Mucosa of rectum (tissue), 2 donors: ENCODE results near the gene PARN.
"Not testable (repeated sequence)": the region's sequence is repeated elsewhere in the genome, so short reads cannot be mapped to it uniquely, and the experiment has no call there.

Experiments
- H3K27ac ChIP-seq, 2 donors: one replicate each; pipeline ENCODE4 v1.7.0; 2013; ENCODE audit warnings: inconsistent platforms in 2 of 2, low read depth in 2 of 2, low read length in 2 of 2
- H3K27me3 ChIP-seq, 2 donors: one replicate each; pipeline ENCODE4 v1.7.0; 2013; ENCODE audit warnings: low read length in 2 of 2; ENCODE audit not compliant: control insufficient read depth in 2 of 2, insufficient read depth in 2 of 2
- H3K36me3 ChIP-seq, 2 donors: one replicate each; pipeline ENCODE4 v1.7.0; 2013; ENCODE audit warnings: low read length in 2 of 2; ENCODE audit not compliant: control insufficient read depth in 2 of 2, insufficient read depth in 2 of 2
- H3K4me1 ChIP-seq, 2 donors: one replicate each; pipeline ENCODE4 v1.7.0; 2013; ENCODE audit warnings: low read length in 2 of 2, mild to moderate bottlenecking in 1 of 2; ENCODE audit not compliant: control insufficient read depth in 2 of 2, insufficient read depth in 2 of 2
- H3K4me3 ChIP-seq, 2 donors: one replicate each; pipeline ENCODE4 v1.7.0; 2013; ENCODE audit warnings: low read length in 2 of 2
- H3K9ac ChIP-seq, 2 donors: one replicate each; pipeline ENCODE4 v1.7.0; 2013; ENCODE audit warnings: low read length in 2 of 2, low read depth in 1 of 2, mild to moderate bottlenecking in 1 of 2
- H3K9me3 ChIP-seq, 2 donors: one replicate each; pipeline ENCODE4 v1.7.0; 2013; ENCODE audit warnings: low read length in 2 of 2; ENCODE audit not compliant: control insufficient read depth in 2 of 2
- donor health status: healthy.
- donor health status: Normal muscosa, but diverticular disease.

The PARN gene

DNA sequence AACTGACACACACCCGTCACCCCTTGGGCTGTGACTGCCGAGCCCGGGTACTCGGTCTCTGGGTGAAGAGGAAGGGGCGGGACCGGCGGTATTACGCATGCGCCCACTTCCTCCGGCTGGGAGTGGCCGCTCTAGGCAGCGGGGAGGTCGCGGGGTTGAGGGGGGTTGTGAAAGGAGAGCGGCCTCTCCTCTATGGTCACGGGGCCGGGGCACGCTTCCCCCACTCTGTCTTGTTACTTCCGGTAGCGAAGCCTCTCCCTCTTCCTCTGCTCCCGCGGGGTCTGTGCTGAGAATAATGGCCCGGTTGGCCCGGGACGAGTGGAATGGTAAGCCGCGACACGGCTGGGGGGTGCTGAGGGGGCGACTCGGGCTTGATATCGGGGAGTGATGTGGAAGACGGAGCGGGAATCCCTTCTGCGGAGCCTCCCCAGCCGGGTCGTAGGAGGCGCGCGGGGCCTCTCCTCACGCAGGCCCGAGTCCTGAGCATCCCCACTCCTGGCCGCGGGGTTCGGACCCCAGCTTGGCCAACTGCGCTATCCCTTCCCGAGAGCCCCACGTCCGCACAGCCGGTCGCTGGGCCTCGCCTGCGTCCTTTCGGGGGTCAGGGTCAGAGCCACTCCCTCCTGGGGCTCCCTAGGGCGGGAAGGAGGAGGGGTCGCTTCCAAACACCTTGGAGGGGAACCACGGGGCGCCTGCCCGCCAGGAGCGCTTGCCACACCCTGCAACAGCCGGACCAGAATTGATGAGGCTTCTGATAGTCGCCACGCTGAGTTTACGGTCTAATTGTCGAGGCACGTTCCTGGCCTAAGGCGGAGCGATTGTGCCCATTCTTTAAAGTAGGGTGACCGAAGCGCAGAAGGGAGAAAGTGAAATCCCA lies 2.9 kb upstream of the PARN start, which contains the start of gene BFAR:
TSS of gene BFAR (plus strand) at position 259 of the 877 bp plus-strand sequence. CDS start 11,396 bp downstream, outside the sequence.
- Histone ChIP-seq H3K36me3 (peaks cover 3% of the 10 kb centered on the region in 2 donors), H3K27ac (peak within 1 kb of the TSS; percentile 97 to 98), H3K9ac (peak within 1 kb of the TSS; percentile 96 to 98), H3K4me1 (peaks cover 36 to 44% of the 10 kb centered on the region in 2 donors), H3K27me3 (no peaks in the 10 kb centered on the region), H3K4me3 (peak within 1 kb of the TSS; percentile 88 to 89), H3K9me3 (no peaks in the 10 kb centered on the region)

DNA sequence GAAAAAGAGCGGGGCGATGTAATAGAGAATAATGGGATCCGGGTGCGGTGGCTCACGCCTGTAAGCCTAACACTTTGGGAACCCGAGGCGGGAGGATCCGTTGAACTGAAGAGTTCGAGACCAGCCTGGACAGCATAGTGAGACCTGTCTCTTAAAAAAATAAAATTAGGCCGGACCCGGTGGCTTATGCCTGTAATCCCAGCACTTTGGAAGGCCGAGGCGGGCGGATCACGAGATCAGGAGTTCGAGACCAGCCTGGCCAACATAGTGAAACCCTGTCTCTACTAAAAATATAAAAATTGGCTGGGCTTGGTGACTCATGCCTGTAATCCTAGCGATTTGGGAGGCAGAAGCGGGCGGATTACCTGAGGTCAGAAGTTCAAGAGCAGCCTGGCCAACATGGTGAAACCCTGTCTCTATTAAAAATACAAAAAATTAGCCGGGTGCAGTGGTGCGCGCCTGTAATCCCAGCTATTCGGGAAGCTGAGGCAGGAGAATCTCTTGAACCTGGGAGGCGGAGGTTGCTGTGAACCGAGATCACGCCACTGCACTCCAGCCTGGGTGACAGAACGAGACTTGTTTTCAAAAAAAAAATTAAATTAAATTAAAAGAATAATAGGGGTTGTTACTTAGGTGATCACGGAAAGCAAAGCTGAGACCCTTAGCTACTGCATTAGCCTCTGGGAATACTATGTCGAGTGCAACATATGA lies 715 bp upstream of the PARN start:
- not testable (repeated sequence) for H3K27me3 ChIP-seq, H3K9me3 ChIP-seq
- H3K36me3 ChIP-seq: peaks cover 12 to 17% of the 10 kb centered on the region in 2 donors
- peak overlapping the region; percentile 62 to 88 for H3K4me3 ChIP-seq
- peak overlapping the region; percentile 94 to 96 for H3K27ac ChIP-seq
- peak overlapping the region; percentile 60 to 99 for H3K9ac ChIP-seq
- H3K4me1 ChIP-seq: peaks cover 33 to 37% of the 10 kb centered on the region in 2 donors

DNA sequence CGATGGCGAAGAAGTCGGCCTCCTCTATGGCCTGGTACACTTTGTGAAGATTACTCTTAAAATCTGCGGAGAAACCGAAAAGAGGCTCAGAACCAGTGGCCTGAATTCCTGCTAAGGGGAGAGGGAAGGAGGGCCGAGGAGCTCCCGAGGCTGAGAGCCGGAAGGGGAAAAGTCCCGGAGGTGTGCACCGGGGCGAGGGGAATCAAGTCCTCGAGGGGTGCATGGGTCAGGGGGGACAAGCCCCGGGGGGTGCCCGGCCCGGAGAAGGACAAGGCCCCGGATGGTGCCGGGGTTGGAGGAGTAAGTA lies 495 bp downstream of the PARN start:
- H3K27me3 ChIP-seq: no peaks in the 10 kb centered on the region
- no peaks in the 10 kb centered on the region for H3K9me3 ChIP-seq
- H3K4me1 ChIP-seq: peaks cover 22 to 28% of the 10 kb centered on the region in 2 donors
- peaks cover 21 to 27% of the 10 kb centered on the region in 2 donors for H3K36me3 ChIP-seq
- H3K27ac ChIP-seq: peak overlapping the region; percentile 94 to 96
- H3K4me3 ChIP-seq: peak overlapping the region; percentile 87 to 88
- H3K9ac ChIP-seq: peak overlapping the region; percentile 99

DNA sequence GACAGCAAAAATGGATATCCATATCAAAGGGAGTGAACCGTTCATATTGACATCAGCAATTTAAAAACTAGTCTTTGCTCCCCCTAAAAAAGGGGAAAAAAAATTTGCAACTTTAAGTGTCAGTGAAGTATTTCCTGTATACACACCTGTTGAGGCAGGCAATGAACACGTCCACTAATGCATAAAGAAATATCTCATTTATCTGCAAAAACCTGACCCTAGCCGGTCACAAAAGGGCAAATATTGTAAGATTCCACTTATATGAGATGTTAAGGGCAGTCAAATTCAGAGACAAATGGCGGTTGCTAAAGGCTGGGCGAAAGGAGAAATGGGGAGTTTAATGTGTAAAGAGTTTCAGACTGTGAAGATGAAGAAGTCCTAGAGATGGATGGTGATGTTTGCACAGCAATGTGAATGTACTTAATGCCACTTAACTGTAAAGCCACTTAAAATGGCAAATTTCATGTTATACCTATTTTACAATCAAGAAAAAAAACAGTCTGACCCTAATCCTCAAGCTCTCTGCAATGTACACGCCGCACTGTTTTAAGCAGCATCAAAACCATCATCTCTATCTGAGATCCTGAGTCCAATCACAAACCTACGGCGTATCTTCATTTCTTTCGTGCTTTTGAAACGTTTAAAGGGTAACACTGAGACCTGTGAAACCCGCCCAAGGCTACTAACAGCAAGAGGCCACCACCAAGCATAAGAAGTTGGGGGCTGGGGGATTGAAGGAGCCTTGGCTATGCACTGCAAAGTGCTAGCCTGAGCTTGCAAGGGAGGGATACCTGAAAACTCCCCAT lies 1.1 kb downstream of the PARN start:
- Histone ChIP-seq H3K4me3 (peak overlapping the region; percentile 87 to 88), H3K4me1 (peaks cover 17 to 22% of the 10 kb centered on the region in 2 donors), H3K9ac (peak overlapping the region; percentile 99), H3K27ac (peak overlapping the region; percentile 94 to 96), H3K27me3 (no peaks in the 10 kb centered on the region), H3K9me3 (no peaks in the 10 kb centered on the region), H3K36me3 (peaks cover 25 to 27% of the 10 kb centered on the region in 2 donors)

DNA sequence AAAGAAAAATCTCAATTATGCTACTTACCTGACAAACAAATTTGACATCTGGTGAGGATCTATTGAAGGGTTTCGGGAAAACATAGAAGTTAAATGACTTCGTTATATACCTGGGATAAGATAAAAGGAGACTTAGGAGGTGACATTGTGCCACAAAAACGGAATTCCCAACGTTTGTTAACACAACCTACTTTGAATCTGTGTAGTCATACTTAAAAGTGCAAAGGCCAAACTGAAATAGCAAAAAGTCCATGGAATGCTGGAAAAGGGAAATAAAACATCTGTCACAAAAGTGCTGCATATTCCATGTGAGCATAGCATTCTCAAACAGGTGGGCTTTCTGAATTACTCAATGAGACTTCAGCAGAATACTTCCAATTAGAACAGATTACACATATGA lies 3.0 kb downstream of the PARN start:
- Histone ChIP-seq H3K27ac (no peak overlapping the region), H3K4me1 (peaks cover 11 to 17% of the 10 kb centered on the region in 2 donors), H3K27me3 (no peaks in the 10 kb centered on the region), H3K9me3 (no peaks in the 10 kb centered on the region), H3K36me3 (peaks cover 27 to 32% of the 10 kb centered on the region in 2 donors), H3K4me3 (no peak overlapping the region), H3K9ac (no peak overlapping the region)

DNA sequence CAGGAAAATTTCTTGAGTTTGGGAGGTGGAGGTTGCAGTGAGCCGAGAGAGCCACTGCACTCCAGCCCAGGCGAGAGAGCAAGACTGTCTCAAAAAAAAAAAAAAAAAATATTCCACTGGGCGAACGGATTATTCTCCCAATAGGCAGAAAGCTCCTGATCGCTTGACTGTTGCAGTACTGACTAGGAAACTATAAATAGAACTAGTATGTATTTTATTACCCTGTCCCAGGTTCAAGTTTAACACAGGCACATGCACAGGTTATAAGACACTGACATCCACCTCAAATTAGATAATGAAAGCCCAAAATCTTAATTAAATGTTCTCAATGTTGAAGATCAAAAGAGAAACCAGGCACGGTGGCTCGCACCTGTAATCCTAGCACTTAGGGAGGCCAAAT lies 11.5 kb downstream of the PARN start:
- no peaks in the 10 kb centered on the region for H3K4me1 ChIP-seq
- no peaks in the 10 kb centered on the region for H3K9me3 ChIP-seq
- H3K9ac ChIP-seq: no peak overlapping the region
- H3K36me3 ChIP-seq: peaks cover 29 to 47% of the 10 kb centered on the region in 2 donors
- H3K4me3 ChIP-seq: no peak overlapping the region
- no peak overlapping the region for H3K27ac ChIP-seq
- H3K27me3 ChIP-seq: no peaks in the 10 kb centered on the region

DNA sequence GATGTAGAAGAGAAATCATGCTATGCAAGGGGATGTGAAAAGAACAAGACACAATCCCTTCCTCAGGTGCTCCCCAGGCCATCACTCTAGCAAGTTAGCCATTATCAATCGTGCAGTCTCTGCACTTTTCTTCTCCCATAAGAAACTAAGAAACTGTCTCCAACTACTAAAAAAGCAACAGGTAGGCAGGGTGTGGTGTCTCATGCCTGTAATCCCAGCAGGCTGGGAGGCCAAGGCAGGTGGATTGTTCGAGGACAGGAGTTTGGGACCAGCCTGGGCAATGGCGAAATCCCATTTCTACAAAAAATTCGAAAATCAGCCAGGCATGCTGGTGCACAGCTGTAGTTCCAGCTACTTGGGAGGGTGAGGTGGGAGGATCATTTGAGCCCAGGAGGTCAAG lies 13.8 kb downstream of the PARN start:
- peaks cover 35 to 49% of the 10 kb centered on the region in 2 donors for H3K36me3 ChIP-seq
- no peaks in the 10 kb centered on the region for H3K4me1 ChIP-seq
- no peak overlapping the region for H3K4me3 ChIP-seq
- H3K9me3 ChIP-seq: no peaks in the 10 kb centered on the region
- H3K27ac ChIP-seq: no peak overlapping the region
- H3K9ac ChIP-seq: no peak overlapping the region
- no peaks in the 10 kb centered on the region for H3K27me3 ChIP-seq

DNA sequence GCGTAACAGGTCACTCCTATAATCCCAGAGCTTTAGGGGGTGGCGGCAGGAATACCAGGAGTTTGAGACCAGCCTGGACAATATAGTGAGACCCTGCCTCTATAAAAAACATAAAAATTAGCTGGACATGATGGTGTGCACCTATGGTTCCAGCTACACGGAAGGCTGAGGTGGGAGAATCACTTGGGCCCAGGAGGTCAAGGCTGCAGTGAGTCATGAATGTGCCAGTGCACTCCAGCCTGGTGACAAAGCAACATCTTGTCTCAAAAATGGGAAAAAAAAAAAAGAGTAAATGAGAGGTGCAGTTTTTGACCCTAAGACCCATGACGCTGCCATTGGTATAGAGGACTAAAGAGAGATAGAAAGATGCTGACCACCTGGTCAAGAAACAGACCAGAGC lies 16.1 kb downstream of the PARN start:
- Histone ChIP-seq H3K9me3 (no peaks in the 10 kb centered on the region), H3K4me3 (no peak overlapping the region), H3K36me3 (peaks cover 41 to 64% of the 10 kb centered on the region in 2 donors), H3K4me1 (no peaks in the 10 kb centered on the region), H3K9ac (no peak overlapping the region), H3K27ac (no peak overlapping the region), H3K27me3 (no peaks in the 10 kb centered on the region)

DNA sequence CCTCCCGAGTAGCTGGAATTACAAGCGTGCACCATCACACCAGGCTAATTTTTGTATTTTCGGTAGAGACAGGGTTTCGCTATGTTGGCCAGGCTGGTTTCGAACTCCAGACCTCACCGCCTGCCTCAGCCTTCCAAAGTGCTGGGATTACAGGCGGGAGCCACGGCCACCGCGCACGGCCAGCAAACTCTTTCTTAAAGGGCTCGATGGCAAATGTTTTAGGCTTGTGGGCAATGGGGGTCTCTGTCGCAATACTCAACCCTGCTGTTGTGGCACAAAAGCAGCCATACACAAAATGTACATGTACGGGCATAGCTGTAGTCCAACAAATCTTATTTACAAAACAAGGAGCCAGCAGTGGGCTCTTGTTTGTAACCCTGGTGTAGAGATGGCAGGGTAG lies 18.4 kb downstream of the PARN start:
- Histone ChIP-seq H3K27ac (no peak overlapping the region), H3K4me1 (no peaks in the 10 kb centered on the region), H3K27me3 (no peaks in the 10 kb centered on the region), H3K9me3 (no peaks in the 10 kb centered on the region), H3K4me3 (no peak overlapping the region), H3K9ac (no peak overlapping the region), H3K36me3 (peaks cover 53 to 68% of the 10 kb centered on the region in 2 donors)
